Ishikawa (cell line): ENCODE measurements around the gene SLC24A3.

Experiments
- CEBPB ChIP-seq: IDR thresholded peaks from 2 replicates; pipeline ENCODE4 v1.6.1; 2012
- EGR1 ChIP-seq: IDR thresholded peaks from 2 replicates; pipeline ENCODE4 v1.6.1; 2012
- EP300 ChIP-seq: IDR thresholded peaks from 2 replicates; pipeline ENCODE4 v1.6.1; 2012; ENCODE audit warnings: borderline replicate concordance
- FOXM1 ChIP-seq: IDR thresholded peaks from 2 replicates; pipeline ENCODE4 v1.6.1; 2012; ENCODE audit warnings: low read depth, borderline replicate concordance
- MAX ChIP-seq: IDR thresholded peaks from 2 replicates; pipeline ENCODE4 v1.6.1; 2012
- NFIC ChIP-seq: IDR thresholded peaks from 2 replicates; pipeline ENCODE4 v1.6.1; 2012
- RAD21 ChIP-seq: IDR thresholded peaks from 2 replicates; pipeline ENCODE4 v1.6.1; 2012; ENCODE audit warnings: low read depth
- TAF1 ChIP-seq: IDR thresholded peaks from 2 replicates; pipeline ENCODE4 v1.6.1; 2012; ENCODE audit warnings: low read depth, mild to moderate bottlenecking
- TEAD4 ChIP-seq: IDR thresholded peaks from 2 replicates; pipeline ENCODE4 v1.6.1; 2012
- YY1 ChIP-seq: IDR thresholded peaks from 2 replicates; pipeline ENCODE4 v1.6.1; 2012; ENCODE audit warnings: low read depth
- TF ChIP-seq, protein P1 (sequence below): IDR thresholded peaks from 2 replicates; pipeline ENCODE4 v1.6.1; 2012; ENCODE audit warnings: low read depth, mild to moderate bottlenecking

DNA sequence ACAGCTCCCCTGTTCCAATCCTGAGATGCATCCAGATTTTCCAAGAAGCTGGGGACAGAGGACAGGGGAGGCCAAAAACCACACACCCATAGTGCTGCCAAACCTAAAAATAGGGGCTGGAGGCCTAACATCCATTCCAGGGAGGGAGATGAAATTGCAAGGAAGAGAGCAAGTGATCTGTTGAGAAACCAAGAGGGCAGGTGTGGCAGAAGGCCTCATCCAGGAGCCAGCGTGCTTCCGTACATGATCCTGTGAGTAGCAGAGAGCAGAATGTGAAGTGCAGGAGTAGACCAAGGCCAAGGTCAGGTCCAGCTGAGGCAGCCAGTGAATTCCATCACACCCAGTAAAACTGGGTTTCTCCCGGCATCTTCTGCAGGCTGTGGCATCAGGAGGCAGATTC lies 377.9 kb downstream of the SLC24A3 start:
- TF ChIP-seq RAD21, result no peak
- TF ChIP-seq CEBPB, result no peak
- TF ChIP-seq EP300, result no peak
- no peak for TF ChIP-seq MAX
- TF ChIP-seq, protein P1, sequence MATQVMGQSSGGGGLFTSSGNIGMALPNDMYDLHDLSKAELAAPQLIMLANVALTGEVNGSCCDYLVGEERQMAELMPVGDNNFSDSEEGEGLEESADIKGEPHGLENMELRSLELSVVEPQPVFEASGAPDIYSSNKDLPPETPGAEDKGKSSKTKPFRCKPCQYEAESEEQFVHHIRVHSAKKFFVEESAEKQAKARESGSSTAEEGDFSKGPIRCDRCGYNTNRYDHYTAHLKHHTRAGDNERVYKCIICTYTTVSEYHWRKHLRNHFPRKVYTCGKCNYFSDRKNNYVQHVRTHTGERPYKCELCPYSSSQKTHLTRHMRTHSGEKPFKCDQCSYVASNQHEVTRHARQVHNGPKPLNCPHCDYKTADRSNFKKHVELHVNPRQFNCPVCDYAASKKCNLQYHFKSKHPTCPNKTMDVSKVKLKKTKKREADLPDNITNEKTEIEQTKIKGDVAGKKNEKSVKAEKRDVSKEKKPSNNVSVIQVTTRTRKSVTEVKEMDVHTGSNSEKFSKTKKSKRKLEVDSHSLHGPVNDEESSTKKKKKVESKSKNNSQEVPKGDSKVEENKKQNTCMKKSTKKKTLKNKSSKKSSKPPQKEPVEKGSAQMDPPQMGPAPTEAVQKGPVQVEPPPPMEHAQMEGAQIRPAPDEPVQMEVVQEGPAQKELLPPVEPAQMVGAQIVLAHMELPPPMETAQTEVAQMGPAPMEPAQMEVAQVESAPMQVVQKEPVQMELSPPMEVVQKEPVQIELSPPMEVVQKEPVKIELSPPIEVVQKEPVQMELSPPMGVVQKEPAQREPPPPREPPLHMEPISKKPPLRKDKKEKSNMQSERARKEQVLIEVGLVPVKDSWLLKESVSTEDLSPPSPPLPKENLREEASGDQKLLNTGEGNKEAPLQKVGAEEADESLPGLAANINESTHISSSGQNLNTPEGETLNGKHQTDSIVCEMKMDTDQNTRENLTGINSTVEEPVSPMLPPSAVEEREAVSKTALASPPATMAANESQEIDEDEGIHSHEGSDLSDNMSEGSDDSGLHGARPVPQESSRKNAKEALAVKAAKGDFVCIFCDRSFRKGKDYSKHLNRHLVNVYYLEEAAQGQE, result no peak
- TF ChIP-seq TAF1, result no peak
- TF ChIP-seq NFIC, result no peak
- TF ChIP-seq EGR1, result no peak
- no peak for TF ChIP-seq YY1
- TF ChIP-seq FOXM1, result no peak
- TF ChIP-seq TEAD4, result no peak
